OCI-LY3 (cell line): ENCODE data around the gene SH3RF3.

ENCODE experiments used
- CTCF ChIP-seq: fragments of 200-600, 300-600 bp; sonication (generic); IDR thresholded peaks from 2 replicates; pipeline ENCODE4 v1.5.1; 2014; ENCODE audit warnings: antibody characterized with exemption, low read length, low read depth
- EZH2phosphoT487 ChIP-seq: fragments of 200-600 bp; shearing (Covaris generic); IDR thresholded peaks from 2 replicates; pipeline ENCODE4 v1.6.1; 2018; ENCODE audit warnings: antibody characterized with exemption, mixed run types, low read depth

GRCh38 chr2:109322641-109323040, 193.6 kb downstream of the SH3RF3 start:
- TF ChIP-seq CTCF, result no peak
- TF ChIP-seq EZH2phosphoT487, result no peak
